ENCODE results near the gene AK5. TPM values are rescaled to one million over a fixed set of nuclear protein-coding genes. Genes with fewer than 3 reads are reported as not detected.

Gene AK5
- total RNA-seq, 1 donor from 2014 or later, result not detected

- H3K27ac Mint-ChIP-seq, result no peak overlapping the region
- no peak overlapping the region for H3K4me3 Mint-ChIP-seq
- peaks cover 18% of the 10 kb centered on the region for H3K27me3 Mint-ChIP-seq
- ChIA-PET CTCF (no interaction called here), POLR2A (no interaction called here)
- TF ChIP-seq, protein P1, sequence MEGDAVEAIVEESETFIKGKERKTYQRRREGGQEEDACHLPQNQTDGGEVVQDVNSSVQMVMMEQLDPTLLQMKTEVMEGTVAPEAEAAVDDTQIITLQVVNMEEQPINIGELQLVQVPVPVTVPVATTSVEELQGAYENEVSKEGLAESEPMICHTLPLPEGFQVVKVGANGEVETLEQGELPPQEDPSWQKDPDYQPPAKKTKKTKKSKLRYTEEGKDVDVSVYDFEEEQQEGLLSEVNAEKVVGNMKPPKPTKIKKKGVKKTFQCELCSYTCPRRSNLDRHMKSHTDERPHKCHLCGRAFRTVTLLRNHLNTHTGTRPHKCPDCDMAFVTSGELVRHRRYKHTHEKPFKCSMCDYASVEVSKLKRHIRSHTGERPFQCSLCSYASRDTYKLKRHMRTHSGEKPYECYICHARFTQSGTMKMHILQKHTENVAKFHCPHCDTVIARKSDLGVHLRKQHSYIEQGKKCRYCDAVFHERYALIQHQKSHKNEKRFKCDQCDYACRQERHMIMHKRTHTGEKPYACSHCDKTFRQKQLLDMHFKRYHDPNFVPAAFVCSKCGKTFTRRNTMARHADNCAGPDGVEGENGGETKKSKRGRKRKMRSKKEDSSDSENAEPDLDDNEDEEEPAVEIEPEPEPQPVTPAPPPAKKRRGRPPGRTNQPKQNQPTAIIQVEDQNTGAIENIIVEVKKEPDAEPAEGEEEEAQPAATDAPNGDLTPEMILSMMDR (IDR thresholded peaks at IDR 0.05), result no peak
- H3K9me3 Mint-ChIP-seq, result no peaks in the 10 kb centered on the region
- intact Hi-C loops (cut with micrococcal nuclease), result no loop called here
- H3K4me1 Mint-ChIP-seq, result peaks cover 20% of the 10 kb centered on the region
- no peak for DNase-seq
- no peaks in the 10 kb centered on the region for H3K36me3 Mint-ChIP-seq (ENCODE audit: low read depth)
- ATAC-seq (ENCODE audit: low read depth), result no peak
Measured at GRCh38 chr1:77276941-77277340, 4.9 kb upstream of the AK5 start.

DNA sequence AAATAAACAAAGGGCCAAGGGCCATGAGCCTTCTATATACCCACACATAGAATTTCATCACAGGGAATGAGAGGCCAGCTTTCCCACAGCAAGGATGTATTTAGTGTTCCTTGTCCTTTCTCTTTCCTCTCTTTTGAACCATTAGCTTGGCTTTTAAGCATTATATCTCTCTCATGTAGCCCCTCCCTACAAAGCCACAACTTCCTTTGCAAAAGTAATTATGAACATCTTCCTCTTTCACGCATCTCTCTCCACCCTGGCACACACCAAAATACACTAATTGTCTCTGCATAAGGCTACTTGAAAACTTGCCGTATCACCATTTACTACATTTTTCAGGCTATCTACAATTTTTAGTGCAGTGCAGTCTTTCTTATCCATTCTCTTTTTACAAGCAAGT lies 1.9 kb upstream of the AK5 start:
- CTCF ChIA-PET, result no interaction called here
- no peak for ATAC-seq (ENCODE audit: low read depth)

GRCh38 chr1:77280962-77281361 lies 857 bp upstream of the AK5 start:
- Mint-ChIP-seq H3K27me3 (peaks cover 40% of the 10 kb centered on the region), H3K9me3 (no peaks in the 10 kb centered on the region), H3K27ac (no peak overlapping the region), H3K4me1 (peaks cover 34% of the 10 kb centered on the region), H3K36me3 (ENCODE audit: low read depth) (no peaks in the 10 kb centered on the region), H3K4me3 (peak overlapping the region; percentile 37)
- ChIA-PET CTCF (no interaction called here), POLR2A (no interaction called here)
- ATAC-seq (ENCODE audit: low read depth) (no peak), DNase-seq (no peak)
- TF ChIP-seq, protein P1 (IDR thresholded peaks at IDR 0.05), result no peak
- intact Hi-C loops (cut with micrococcal nuclease), result loop anchor here (10.0 kb wide), 1 partner anchor 1206 kb away; the partner anchor contains the start of gene ST6GALNAC3

More for the DNA sequence above, 1.9 kb upstream of the AK5 start:
- Mint-ChIP-seq H3K9me3 (no peaks in the 10 kb centered on the region), H3K27me3 (peaks cover 32% of the 10 kb centered on the region), H3K4me1 (peaks cover 34% of the 10 kb centered on the region), H3K4me3 (no peak overlapping the region), H3K36me3 (ENCODE audit: low read depth) (no peaks in the 10 kb centered on the region), H3K27ac (no peak overlapping the region)
- no peak for DNase-seq
- POLR2A ChIA-PET, result no interaction called here
- TF ChIP-seq, protein P1 (IDR thresholded peaks at IDR 0.05), result no peak
- intact Hi-C loops (cut with micrococcal nuclease), result loop anchor here (10.0 kb wide), 1 partner anchor 1205 kb away; the partner anchor contains the start of gene ST6GALNAC3

- intact Hi-C loops (cut with micrococcal nuclease), result loop anchor here (10.0 kb wide), 1 partner anchor 1208 kb away; the partner anchor contains the start of gene ST6GALNAC3
- H3K27ac Mint-ChIP-seq, result no peak overlapping the region
- no peaks in the 10 kb centered on the region for H3K36me3 Mint-ChIP-seq (ENCODE audit: low read depth)
- DNase-seq (no peak), ATAC-seq (ENCODE audit: low read depth) (no peak)
- peaks cover 34% of the 10 kb centered on the region for H3K4me1 Mint-ChIP-seq
- CTCF ChIA-PET, result no interaction called here
- TF ChIP-seq, protein P1 (IDR thresholded peaks at IDR 0.05), result no peak
- H3K9me3 Mint-ChIP-seq, result no peaks in the 10 kb centered on the region
- H3K4me3 Mint-ChIP-seq, result peak overlapping the region; percentile 44
- peaks cover 40% of the 10 kb centered on the region for H3K27me3 Mint-ChIP-seq
- POLR2A ChIA-PET, result no interaction called here
Measured at GRCh38 chr1:77282187-77282865, 507 bp downstream of the AK5 start.

DNA sequence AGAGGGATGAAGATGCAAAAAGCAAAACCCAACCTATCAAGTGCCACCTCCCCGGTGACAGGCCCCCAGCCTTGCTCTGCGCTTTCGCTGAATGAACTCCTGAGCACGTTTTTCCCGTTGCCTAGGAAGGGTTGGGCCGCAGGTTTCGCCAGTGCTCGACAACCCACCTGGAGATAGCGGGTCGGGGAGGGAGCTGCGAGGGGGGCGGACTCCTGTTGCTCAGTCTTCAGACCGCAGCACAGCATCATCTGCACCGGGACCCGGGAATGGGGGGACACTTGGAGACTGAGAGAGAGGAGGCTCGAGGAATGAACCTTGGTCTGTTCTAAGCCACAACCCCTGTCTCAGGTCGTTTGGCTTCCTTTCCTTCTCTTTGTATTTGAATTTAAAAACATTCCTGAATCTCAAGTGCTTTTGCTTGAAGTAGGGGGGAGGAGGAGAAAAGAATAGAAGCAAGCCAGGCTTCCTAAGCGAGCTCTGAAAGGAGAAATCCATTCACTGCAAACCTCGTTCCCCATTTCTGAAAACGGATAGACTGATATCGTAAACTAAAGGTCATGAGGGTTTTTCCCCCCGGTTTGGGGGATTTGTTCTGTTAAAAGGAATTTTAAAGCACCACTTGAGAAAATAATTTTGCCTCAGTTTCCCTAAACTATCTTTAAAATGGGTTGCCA lies 1.2 kb downstream of the AK5 start:
- ChIA-PET POLR2A (no interaction called here), CTCF (no interaction called here)
- TF ChIP-seq, protein P1 (IDR thresholded peaks at IDR 0.05), result no peak
- Mint-ChIP-seq H3K4me1 (peaks cover 34% of the 10 kb centered on the region), H3K36me3 (ENCODE audit: low read depth) (no peaks in the 10 kb centered on the region), H3K4me3 (peak overlapping the region; percentile 44), H3K27me3 (peaks cover 40% of the 10 kb centered on the region), H3K9me3 (no peaks in the 10 kb centered on the region), H3K27ac (no peak overlapping the region)
- ATAC-seq (ENCODE audit: low read depth), result no peak
- DNase-seq, result no peak
- intact Hi-C loops (cut with micrococcal nuclease), result loop anchor here (10.0 kb wide), 1 partner anchor 1208 kb away; the partner anchor contains the start of gene ST6GALNAC3

All from activated B cell treated with CpG ODN at 0.5 μM for 24 hours (primary cell).